Posterior vena cava (tissue), 2 donors: ENCODE data around the gene ASPSCR1. TPM values are rescaled to one million over a fixed set of nuclear protein-coding genes. Genes with fewer than 3 reads are reported as not detected.
"Not testable (repeated sequence)": the region's sequence is repeated elsewhere in the genome, so short reads cannot be mapped to it uniquely, and the experiment has no call there.

Experiments used
- DNase-seq: peaks from one replicate; pipeline ENCODE4 v3.0.0-alpha.2; 2020; ENCODE audit warnings: low spot score
- intact Hi-C, 2 donors: fragments of 100-400 bp; cut with DNase I; formaldehyde crosslinking; loops; one replicate each; pipeline versions ENCODE4 v1.14.1 to v1.14.2; 2022 to 2023
- total RNA-seq, 2 donors: library from RNA; stranded (reverse); fragmentation: NEBNext Ultra II Directional; extraction: Animal tissue kit (Norgen Biotek cat#: 25700); gene quantifications; one replicate each; pipeline ENCODE4 v1.2.1, GENCODE V29; 2021
- donor health status: DM: yes; HTN: yes; CAD: no.
- donor health status: DM: yes; HTN: yes; CAD: no.

The ASPSCR1 gene
- total RNA-seq, 2 donors from 2014 or later: 19.6 to 25.2 TPM

DNA sequence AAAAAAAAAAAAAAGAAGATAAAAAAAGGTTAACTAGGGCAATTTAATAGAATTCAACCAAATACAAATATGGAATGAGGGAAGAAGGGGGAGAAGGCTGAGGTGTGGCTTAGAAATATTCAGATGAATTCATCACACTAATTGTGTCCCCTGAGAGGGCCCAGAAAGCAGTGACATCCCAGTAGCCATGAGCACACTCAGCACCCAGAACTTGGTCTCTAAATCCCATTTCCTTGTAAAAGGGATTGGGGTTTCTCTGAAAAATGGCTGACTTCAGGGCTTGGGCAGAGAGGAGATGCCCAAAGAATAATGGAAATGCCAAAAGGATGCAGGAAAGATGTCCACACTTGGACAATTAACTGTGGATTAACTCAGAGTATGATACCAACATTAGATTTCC, 4.0 kb upstream of the ASPSCR1 start:
- intact Hi-C loops: no loop called here
- DNase-seq: no peak

DNA sequence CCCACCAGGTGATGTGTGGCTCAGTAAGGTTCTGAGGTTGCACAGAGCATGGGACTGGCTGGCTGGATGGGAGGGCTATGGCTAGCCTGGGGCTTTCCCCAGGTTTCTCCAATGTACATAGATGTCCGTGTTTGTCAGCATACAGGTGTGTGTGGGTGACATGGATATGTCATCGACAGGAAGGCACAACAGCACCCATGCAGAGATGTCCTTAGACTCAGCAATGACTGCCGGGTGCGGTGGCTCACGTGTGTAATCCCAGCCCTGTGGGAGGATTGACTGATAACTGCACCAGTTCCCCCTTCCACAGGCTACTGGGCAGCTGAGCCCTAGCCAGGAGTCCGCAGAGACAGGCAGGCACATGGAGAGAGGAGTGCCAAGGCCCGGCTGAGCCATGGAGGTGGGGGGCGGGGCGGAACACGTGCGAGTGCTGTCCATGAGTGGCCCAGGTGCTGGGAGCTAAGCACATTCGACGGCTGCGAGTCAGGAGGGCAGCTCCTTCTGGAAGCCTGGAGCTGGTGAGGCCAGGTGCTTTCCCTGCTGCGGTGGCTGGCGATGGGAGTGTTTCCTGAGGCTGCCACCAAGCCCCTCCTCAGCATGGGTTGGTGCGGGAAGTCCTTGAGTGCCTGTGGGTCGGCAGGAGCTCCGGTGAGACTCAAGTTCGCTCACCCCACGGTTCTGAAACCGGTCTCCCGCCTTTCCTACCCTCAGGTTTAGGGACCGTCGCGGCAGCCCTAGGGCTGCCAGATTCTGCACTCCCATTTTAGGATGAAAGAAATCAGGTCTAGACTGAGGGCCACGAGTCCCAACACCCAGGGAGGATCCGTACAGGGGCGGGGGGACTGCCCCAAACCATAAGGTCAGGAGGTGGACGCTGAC, 858 bp upstream of the ASPSCR1 start:
- no peak for DNase-seq
- intact Hi-C loops: no loop called here

DNA sequence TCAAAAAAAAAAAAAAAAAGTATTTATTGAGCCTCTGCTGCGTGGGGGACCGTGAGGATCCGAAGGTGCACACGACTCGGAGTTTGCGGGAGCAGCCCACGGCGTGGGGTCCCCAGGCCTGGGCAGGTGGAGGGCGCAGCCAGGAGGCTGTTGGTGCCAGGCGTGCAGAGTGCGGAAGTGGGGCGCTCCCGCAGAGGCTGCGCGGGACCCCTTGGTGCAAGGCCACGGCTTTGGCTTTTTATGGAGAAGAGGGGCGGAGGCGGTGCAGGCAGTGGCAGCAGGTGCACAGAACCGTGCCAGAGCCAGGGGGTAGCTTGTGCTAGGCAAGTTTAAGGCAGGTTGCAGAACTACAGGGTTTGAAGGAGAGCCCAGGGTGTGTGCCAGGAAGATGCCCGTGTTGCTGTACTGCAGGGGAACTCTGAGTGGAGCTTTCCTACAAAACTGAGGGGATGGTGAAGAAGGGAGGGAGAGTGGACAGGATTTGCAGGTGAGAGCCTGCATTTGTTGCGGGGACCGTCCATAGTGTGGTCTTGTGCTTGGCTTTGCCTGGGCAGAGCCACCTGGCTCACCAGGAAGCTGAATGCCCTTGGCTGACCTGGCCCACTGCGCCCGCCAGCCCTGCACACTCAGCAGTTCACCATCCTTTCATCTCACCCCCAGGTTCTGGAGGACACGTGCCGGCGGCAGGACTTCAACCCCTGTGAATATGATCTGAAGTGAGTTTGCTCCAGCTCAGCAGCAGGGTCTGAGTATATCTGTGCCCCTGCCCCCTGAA, 1.3 kb downstream of the ASPSCR1 start:
- DNase-seq: no peak

DNA sequence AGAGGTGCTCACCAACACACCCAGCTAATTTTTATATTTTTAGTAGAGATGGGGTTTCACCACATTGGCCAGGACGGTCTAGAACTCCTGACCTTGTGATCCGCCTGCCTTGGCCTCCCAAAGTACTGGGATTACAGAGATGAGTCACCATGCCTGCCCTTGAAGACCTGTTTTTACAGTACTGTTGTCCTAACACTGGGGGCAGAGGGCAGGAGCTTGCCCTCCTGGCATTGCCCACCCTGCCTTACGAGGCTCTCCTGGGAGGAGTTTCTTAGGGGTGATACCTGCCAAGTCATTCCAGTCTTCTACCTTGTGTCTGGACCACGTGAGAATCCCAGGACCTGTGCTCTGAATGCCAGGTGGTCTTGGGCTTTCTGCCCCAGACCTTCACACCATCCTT, 2.7 kb downstream of the ASPSCR1 start:
- no peak for DNase-seq

More for the DNA sequence above, 1.3 kb downstream of the ASPSCR1 start:
- intact Hi-C loops: no loop called here

DNA sequence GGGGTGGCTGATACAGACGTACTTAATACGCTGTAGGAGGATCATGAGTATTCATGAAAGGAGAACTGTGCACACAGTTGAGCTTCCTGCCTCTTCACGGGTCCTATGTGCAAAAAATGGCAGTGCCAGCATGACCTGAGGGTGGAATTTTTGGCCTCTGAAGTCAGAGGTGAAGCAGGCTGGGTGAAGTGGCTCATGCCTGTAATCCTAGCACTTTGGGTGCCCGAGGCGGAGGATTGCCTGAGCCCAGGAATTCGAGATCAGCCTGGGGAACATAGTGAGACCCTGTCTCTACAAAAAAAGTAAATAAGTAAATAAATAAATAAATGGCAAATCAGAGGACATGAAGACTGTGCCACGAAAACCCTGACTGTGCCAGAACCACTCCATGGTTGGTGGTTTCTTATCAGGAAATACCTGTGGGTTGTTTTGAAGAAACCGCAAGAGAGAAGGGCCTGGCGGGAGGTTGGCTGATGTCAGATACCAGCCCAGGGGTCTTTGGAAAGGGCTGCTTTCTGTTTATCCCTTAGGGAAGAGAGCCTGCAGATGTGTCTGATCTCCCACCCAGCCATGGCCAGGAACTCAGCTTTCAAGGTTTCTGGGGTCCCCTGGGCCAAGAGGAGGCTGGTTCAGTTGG, 3.4 kb downstream of the ASPSCR1 start:
- intact Hi-C loops: no loop called here
- DNase-seq: no peak

More for the DNA sequence above, 2.7 kb downstream of the ASPSCR1 start:
- intact Hi-C loops: no loop called here

DNA sequence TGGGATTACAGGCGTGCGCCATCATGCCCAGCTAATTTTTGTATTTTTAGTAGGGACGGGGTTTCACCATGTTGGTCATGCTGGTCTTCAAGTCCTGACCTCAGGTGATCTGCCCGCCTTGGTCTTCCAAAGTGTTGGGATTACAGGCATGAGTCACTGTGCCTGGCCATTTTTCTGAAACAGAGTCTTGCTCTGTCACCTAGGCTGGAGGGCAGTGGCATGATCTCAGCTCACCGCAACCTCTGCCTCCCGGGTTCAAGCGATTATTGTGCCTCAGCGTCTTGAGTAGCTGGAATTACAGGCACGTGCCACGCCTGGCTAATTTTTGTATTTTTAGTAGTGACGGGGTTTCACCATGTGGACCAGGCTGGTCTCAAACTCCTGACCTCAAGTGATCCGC, 4.1 kb downstream of the ASPSCR1 start:
- intact Hi-C loops, DNase-seq: not testable (repeated sequence)

DNA sequence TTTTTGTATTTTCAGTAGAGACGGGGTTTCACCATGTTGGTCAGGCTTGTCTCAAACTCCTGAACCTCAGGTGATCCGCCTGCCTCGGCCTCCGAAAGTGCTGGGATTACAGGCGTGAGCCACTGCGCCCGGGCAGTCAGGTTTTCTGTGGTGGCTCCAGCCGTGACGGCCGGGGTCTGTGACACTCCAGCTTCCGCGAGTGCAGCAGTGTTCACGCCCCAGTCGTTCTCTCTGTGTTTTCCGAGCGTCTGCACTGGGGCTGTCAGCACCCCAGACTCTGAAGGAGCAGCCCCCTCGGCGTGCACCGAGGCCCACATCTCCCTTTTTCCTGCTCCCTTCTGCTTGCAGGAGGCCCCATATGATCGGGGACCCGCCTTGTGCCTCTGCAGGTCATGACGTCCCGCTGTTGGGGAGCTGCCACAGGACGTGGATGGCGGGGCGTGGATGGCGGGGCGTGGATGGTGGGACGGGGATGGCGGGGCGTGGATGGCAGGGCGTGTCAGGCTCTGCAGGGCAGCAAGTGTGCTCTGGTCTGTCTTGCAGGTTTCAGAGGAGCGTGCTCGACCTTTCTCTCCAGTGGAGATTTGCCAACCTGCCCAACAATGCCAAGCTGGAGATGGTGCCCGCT, 5.7 kb downstream of the ASPSCR1 start:
- intact Hi-C loops: no loop called here

DNA sequence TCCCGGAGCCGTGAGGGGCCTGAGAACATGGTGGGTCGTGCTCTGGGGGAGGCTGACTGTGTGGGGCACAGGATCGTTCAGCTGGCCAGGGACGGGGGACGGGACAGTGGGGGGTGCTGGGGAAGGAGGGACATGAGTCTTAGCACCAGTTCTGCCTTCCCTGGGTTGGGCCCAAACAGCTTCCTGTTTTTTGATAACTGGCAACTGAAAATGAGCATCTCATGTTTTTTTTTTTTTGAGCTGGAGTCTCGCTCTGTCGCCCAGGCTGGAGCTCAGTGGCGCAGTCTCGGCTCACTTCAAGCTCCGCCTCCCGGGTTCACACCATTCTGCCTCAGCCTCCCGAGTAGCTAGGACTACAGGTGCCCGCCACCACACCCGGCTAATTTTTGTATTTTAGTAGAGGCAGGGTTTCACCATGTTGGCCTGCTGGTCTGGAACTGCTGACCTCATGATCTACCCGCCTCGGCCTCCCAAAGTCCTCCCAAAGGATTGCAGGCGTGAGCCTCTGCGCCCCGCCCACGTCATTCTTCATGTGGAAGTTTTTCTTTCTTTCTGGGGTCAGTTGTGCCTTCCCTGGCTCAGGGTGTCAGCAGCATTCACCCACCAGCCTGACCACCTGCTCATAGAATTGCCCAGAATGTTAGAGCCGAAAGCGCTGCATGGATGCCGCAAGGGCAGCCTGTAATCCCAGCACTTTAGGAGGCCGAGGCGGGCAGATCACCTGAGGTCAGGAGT, 6.4 kb downstream of the ASPSCR1 start:
- no peak for DNase-seq
- intact Hi-C loops: no loop called here

More for the DNA sequence above, 5.7 kb downstream of the ASPSCR1 start:
- DNase-seq: no peak

DNA sequence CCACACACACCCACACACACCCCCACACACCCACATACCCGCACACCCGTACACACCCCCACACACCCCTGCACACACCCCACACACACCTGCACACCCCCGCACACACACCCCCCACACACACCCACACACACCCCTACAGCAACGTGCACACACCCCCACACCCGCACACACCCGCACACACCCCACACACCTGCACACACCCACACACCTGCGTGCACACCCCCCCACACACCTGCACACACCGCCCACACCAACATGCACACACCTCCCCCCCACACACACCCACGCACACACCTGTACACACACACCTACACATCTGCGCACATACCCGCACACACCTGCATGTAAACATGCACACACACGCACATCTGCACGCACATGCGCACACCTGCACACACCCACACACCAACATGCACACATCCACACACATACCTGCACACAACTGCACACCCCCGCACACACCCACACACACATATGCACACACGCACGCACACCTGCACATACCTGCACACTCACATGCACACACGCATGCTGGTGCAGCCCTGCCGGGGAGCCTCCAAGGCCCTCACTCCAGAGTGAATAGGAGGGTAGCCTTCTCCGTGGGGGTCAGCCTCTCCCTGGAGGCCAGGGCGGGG, 7.5 kb downstream of the ASPSCR1 start:
- intact Hi-C loops: no loop called here
- no peak for DNase-seq

DNA sequence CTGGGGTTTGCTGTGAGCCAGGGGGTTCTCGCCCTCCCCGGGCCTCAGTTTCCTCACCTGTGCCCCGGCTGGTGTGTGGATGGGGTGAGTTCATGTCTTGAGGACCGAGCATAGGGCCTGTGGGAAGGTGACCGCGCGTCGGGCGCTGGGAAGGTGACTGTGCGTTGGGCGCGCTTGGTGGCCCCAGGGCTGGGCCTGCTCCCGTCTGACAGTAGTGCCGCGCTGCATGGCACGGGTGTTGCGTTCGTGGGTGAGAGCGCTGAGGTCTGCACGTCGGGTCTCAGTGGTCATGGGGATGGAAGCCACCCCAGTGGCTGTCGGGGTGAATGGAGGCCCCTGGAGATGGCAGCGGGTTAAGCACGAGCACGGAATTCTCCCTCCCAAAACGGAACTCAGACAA, 9.2 kb downstream of the ASPSCR1 start:
- DNase-seq: no peak
- intact Hi-C loops: no loop called here

DNA sequence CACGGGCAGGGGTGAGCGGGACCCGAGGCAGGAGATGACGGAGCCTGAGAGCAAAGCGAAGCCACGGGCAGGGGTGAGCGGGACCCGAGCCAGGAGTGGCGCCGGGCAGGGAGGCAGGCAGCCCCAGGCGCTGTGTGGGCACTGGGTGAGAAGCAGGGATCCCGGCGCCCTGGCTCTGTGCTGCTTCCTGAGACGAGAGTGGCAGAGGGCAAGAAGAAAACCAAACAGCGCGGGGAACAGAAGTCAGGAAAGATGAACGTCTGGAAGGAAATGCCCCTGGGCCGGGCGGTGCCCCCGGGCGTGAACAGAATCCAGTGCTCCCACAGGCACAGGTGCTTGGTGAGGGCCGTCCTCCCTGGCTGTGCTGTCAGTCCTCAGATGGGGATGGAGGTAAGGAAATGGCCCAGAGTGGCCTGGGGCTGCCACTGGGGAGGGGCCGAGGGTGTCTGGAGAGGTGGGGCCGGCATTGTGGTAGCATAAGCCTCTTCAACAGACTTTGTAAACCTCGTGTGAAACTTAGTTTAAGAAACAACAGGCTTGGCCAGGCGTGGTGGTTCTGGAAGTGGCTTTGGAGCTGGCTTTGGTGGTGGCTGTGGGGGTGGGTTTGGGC, 9.8 kb downstream of the ASPSCR1 start:
- DNase-seq: no peak
- intact Hi-C loops: no loop called here

DNA sequence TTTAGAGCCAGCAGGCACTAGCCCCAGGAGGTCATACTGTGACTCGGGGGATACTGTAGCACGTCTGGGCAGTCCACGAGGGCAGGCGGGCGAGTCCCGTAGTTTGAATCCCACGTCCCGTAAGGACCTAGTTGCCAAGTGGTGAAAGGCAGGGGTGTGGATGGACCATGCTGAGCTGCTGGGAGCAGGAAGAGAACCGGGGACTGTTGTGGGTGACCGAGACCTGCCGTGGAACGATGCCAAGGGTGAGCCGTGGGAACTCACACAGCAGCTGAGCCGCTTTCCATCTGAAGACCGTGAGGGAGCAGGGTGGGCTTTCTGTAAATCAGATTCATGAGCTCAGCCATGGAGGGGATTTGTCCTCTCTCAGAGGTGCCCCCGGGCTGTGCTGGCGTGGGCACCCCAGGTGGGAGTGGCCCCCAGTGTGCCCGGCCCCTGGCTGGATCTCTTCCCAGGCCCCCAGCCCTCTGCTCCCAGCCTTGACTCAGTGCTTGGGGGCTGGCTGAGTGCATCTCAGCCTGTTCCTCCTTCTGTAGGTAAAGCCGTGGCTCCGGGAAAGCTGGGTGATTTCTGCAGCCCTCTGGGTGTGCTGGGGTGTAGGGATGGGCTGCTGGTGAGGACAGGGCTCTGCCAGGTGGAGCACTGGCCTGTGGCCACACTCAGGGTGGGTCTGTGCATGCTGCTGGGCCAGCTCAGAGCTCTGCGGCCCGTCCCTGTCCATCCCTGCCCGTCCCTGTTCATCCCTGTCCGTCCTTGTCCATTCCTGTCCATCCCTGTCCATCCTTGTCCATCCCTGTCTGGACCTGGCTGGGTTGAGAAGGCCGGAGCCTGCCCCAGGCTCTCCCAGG, 13.6 kb downstream of the ASPSCR1 start:
- intact Hi-C loops: loop anchor here in 1 of 2 donors (2.0 kb wide), 1 partner anchor 78 kb away; no protein-coding TSS in a partner anchor
- DNase-seq: no peak

DNA sequence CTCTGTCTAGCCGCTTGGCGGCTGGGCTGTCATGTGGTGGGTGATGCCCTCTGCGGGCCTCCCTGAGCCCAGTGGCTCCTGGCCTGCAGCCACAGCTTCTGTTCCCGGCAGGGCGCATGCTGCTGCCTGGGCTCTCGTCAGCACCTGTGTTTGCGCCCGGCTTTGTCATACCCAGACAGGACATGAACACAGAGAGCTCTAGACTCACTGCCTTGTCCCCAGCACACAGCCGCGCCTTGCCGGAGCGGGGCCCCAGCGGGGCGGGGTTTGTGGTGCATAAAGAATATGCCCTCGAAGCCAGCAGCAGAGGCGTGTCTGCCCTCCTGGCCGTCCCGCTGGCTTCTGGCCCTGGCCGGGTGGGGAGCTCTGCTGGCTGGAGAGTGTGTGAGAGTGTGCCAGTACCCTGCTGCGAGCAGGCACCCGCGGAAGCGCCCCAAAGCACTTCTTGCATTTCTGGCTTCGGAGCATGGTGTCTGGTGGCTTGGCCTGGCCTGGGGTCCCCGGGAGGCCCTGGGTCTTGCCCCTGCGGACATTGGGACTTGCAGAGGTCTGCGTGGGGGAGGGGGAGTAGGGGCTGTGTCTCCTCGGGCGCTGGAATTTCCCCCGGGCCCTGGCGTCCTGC, 14.4 kb downstream of the ASPSCR1 start:
- intact Hi-C loops: loop anchor here in 1 of 2 donors (2.0 kb wide), 1 partner anchor 79 kb away; no protein-coding TSS in a partner anchor
- DNase-seq: no peak

DNA sequence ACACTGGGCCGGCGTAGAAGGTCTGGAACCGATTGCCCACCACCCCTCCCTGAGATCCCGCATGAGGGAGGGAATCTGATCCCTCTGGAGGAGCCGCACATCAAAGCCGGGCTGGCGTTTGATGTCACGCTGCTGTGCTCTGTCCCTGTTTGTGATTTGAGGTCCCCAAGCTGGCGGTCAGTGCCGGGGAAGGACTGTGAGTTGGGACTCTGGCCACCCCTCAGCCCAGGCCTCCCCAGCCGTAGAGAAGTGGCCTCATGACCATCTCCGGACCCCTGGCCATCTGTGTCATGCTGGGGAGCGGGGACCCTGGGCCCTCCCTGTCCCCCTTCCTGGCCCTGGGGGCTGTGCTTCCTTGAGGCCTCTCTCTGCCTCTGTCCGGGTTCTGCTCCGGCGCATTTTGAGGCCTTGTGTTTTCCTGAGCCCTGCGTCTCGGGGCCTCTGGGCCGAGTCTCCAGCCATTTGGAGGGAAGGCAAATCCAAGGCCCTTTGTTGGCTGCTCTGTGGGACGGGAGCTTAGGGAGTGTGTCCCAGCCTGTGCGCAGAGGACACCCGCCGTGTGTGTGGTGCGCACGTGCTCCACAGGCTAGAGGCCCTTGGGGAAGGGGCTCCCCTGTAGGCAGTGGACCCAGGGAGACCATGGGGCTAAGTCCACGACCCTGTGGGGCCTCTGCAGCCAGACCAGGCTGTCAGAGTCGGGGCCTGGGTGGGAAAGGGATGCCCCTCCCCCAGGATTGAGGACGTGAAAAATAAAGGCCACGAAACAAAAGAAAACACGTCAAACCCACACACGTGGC, 15.1 kb downstream of the ASPSCR1 start:
- intact Hi-C loops: no loop called here

DNA sequence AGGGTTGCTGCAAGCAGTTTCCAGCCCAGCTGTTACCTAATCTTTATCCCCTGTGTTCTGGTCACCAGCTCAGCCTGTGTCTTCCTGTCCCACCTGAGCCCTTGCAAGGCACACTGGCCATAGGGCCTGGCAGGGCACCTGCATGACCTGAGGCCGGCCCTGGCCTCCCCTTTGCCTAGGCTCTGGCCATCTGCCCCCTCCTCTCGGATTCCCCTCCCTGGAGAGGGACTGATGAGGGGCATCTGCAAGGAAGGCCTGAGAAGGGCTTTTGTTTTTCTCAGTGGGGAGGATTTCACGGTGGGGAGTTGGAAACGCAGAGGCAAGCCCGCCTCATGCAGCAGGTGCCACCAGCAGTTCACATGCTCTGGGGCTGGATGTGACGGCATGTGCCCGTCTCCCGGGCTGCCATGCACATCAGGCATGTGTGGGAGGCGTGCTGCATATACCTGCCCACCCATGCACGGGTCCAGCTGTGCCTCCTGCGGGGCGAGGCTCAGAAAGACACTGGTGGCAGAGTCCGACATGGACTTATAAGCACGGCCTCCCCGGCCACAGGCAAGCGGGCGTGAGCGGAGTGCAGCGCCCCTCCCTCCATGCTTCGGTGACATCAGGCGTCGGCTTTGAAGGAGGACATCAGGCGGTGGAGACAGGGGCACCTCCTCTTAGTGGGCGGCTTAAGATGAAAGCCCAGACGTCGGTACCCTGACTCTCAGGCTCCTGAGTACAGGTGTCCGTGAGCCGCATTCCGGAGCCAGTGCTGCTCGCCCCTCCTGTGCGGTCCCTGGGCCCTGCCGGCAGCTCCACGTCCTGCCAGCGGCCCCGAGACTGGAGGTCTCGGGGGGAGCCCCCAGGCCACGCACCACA, 16.5 kb downstream of the ASPSCR1 start:
- no peak for DNase-seq
- intact Hi-C loops: no loop called here

More for the DNA sequence above, 15.1 kb downstream of the ASPSCR1 start:
- DNase-seq: no peak
